HG03565 (cell line): ENCODE measurements around the gene OBI1.

Experiments used
- ATAC-seq: cut with Tn5 transposase; IDR thresholded peaks from one replicate; pipeline ENCODE4 v1.9.1; 2021; ENCODE audit warnings: mild to moderate bottlenecking, moderate library complexity; ENCODE audit not compliant: unreplicated experiment

The OBI1 gene

DNA sequence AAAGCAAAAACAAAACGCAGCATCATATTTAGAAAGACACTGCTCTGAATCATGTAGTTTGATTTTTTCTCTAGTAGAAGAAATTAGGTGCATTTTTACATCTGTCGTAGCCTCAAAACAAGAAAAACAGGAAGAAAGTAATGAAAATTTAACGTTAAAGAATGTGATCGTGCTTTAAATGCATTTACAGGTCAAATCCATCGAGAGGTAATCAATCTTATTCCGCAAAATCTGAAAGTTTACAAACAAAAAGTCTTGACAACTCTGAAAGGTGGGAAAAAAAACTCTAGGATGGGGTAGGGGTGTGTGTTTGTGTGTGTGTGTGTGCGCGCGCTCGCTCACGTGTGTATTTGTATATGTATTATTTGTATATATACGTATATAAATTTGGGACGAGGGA is 65.8 kb downstream of the OBI1 start:
- ATAC-seq: no peak

DNA sequence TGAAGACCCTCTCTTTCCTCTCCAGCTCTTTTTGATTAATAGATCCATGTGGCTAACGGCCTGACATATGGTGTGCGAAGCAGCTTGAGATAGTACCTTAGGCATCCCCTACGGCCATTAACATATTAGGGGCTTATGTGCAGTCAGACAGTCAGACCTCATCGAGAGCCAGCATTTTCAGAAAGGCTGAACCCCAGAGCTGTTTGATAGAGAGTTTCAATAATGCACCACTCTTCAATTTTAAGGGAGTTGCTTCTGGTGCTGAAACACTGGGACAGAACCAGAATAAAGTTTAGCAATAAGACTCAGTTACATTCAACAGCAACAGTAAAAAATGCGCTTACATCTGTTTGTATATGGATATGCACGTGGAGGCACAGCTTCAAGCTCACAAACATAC is 66.4 kb downstream of the OBI1 start:
- ATAC-seq: no peak

DNA sequence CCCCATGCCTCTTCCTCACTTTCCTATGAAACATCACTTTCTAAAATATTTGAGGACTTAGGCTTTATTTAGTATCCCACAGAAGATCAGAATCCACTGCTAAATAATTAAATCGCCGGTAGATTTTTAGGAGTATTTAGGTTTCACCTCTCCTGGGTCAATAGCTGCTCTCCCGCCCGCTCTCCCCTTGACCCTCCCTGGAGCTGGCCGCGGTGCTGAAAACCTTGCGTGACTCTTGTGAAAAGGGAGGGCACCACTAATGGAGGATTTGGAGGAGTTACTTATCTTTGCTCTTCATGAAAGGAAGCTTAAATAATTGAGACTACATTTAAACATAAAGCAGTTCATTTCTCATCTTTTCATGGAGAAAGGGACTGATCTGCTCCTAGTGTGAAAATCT is 69.7 kb downstream of the OBI1 start:
- no peak for ATAC-seq

DNA sequence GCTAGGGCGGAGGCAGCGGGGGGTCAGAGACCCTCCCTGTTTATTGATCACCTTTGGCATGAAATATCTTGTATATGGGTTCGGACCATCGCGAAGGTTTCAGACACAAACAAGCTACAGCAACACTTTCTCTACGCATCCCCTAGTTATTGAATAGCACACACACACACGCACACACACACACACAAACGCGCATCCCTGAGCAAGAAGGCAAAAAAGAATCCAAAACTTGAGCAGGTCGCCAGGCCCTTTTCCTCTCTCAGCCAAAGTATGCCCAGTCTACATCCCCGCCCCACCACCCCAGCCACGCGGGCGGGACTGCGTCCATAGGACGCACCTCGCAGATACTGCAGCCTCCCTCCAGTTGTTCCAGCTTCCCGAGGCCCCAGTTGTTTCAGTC is 71.6 kb downstream of the OBI1 start:
- ATAC-seq: no peak

DNA sequence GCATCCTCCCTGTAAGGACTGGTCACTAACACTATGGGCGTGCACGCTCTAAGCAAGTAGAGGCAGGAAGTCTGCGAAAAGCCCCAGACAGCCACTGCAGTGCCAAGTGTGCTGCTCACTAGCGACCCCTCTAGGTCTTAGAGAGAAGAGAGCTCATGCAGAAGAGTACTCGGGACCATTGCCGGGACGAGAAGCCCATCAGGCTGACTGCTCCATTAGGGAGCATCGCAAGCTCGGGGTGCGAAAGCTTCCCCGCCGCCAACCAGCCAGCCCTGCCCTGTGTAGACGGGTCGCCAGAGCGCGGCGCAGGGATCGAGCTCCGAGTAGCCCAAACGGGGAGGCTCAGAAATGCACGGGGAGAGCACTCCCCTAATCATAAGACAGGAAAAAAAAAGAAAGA is 72.2 kb downstream of the OBI1 start:
- no peak for ATAC-seq

DNA sequence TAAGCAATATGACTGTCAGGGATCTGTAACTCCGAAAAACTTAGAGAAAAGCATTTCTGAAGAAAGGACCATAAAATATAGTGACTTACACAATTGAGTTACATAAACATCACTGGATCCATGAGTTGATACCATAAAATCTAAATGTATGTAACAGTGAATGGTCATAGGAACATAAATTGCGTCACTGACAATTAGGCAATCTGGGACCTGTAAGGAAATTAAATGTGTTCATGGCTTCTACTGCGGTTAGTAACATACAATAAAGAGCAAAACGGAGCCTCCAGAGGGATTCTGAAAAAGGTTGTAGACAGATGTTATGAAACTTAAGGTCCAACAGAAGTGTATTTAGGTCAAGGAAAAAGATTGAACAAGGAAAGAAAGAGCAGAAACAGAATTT is 82.7 kb downstream of the OBI1 start:
- ATAC-seq: no peak

DNA sequence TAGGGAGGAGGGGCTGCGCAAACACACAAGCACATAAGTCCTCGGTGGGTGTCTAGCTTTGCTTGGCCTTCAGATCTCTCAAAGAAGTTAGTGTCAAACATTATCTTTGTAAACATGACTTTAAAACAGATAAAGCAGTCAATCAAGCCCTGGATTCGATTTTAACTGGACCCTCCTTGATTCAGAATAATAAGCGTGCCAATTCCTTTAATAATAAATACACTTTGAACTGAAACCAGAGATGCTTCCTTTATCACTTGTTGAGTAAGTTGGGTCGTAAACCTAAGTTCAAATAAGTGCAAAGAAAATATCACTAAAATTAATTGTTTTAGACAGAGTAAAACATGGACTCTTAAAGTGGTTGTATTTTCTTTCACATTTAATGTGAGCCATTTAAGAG is 86.5 kb downstream of the OBI1 start:
- ATAC-seq: no peak

DNA sequence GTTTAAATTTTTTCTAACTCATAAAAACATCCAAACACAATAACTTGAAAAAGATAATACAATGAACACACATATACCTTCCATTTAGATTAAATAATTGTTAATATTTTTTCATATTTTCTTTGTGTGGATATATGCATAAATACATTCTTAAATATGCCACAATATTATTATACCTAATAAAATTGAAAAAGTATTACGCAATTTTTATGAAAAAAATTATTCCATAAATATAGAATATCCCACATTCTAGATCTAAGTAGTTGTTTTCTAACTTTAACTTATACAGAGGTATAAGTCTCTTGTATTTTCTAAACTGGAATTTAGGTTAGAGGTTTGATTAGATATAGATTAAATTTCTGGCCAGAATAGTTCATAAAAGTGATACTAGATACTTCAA is 89.9 kb downstream of the OBI1 start:
- ATAC-seq: no peak

DNA sequence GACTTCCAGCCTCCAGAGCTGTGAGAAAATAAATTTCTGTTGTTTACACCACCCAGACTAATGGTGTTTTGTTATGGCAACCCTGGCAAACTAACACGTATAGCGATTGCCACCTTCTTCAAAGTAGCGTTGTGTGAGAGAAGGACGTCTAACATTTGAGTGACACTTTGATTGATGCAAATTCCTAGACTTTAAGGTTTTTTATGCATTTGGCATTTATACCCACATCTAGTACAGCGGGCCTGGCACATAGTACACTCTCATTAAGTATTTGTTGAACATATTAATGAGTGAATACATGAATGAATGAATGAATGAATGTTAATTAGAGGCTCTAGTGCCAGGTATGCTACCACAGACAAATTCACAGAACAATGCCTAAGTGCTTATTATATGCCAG is 92.3 kb downstream of the OBI1 start:
- ATAC-seq: no peak
